Astrocyte of the cerebellum (primary cell): ENCODE results near the gene IQCE.

Source experiments
- DNase-seq: peaks from one replicate; pipeline ENCODE4 v3.0.0-alpha.2; 2011; ENCODE audit warnings: low read depth
- H3K4me3 ChIP-seq: 2 replicates; pipeline ENCODE4 v1.5.1; 2011; ENCODE audit warnings: mild to moderate bottlenecking, low read depth, low read length, moderate library complexity
- in situ Hi-C: cut with HindIII; loops from 2 replicates; pipeline ENCODE4 v1.10.0; 2017; ENCODE audit warnings: low sequenced_read_pairs
- TF ChIP-seq, protein P1 (sequence below): IDR thresholded peaks from 2 replicates; pipeline ENCODE4 v1.5.1; 2012; ENCODE audit warnings: low read length, low read depth, moderate library complexity, mild to moderate bottlenecking; ENCODE audit errors: missing control alignments

IQCE gene

DNA sequence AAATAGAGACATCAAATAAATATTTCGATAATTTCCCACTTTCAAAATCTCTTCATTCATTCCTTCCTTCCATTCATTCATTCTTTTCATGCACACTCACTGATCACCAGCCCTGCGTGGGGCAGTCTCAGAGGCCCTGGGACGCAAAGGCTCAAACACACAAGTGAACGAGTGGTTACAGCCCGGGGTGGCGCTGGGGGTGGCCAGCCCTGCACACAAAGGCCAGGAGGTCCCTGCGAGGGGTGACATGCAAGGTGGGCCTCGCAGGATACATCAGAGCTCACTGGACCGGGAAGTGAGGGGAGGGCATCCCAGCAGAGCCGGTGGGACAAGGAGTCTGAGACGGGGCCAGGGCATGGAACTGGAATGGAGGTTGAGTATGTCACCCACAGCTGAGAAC lies 43.1 kb downstream of the IQCE start:
- TF ChIP-seq, protein P1, sequence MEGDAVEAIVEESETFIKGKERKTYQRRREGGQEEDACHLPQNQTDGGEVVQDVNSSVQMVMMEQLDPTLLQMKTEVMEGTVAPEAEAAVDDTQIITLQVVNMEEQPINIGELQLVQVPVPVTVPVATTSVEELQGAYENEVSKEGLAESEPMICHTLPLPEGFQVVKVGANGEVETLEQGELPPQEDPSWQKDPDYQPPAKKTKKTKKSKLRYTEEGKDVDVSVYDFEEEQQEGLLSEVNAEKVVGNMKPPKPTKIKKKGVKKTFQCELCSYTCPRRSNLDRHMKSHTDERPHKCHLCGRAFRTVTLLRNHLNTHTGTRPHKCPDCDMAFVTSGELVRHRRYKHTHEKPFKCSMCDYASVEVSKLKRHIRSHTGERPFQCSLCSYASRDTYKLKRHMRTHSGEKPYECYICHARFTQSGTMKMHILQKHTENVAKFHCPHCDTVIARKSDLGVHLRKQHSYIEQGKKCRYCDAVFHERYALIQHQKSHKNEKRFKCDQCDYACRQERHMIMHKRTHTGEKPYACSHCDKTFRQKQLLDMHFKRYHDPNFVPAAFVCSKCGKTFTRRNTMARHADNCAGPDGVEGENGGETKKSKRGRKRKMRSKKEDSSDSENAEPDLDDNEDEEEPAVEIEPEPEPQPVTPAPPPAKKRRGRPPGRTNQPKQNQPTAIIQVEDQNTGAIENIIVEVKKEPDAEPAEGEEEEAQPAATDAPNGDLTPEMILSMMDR: no peak
- DNase-seq: no peak
- in situ Hi-C loops: no loop called here
- H3K4me3 ChIP-seq: no peak overlapping the region

DNA sequence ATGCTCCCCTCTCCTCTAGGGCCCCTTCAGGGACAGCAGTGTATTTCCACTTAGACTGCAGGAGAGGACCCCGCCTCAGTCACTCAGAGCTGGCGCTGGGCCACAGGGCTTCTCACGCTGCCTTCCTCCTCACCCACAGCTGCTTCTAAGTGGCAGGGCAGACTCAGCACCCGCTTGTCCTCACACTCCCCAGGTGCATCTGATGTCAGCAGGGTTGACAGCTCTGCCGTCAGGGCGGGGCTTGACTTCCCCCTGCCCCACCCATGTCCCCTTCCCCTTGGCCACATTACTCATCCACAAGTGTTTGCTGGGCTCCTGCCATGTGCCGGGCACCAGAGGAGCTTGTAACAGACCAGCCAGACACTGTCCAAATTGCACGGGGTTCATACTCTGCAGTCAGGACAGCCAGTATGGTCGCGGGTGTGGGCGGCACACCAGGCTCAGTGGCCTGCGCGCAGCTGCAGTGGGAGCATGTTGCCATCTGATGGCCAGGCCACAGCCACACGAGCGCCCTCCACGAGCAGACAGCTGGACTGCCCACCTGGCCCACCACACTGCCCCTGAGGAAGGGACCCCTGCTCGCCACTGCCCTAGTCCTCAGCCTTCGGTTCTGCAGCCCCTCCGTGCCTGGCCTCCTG lies 43.7 kb downstream of the IQCE start:
- TF ChIP-seq, protein P1: no peak
- in situ Hi-C loops: no loop called here
- no peak overlapping the region for H3K4me3 ChIP-seq
- DNase-seq: no peak

DNA sequence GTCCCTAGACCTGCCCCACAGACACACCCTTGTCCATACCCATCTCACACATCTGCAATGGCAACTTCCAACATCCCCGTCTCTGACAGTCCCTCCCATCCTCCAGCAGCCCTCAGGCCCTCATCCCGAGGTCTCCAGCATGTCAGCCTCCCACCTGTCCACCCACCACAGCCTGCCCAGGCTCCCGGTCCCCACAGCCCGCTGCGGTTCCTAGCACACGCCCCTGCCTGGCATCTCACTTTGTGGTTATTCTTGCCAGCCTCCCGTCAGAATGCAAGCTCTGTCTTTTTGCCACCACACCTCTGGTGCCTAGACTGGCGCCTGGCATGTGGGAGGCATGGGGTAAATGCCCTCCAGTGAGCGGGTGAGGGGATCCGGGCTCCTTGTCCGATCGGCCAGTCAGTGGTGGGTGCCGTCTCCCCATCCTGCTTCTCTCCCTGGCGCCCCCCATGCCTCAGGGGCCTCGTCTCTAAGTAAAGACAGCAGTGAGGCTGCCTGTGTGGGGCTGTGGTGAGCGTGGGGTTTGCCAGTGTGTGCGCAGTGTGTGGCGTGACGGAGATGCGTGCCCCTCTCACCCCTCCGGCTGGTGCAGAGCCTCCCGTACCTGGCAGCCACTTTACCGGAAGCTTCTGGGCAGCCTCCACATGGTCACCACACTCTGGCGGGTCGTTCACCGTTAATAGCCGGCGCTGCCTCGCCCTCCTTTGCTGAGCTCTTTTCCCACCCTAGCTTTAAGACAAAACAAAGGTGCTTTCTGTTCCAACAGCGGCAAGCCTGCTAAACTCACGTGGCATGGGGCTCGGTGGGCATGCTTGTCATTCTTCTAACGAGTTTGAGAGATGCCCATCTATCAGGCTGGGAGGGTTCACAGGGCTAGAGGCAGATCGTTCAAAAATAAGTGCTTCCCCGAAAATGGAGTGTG lies 44.5 kb downstream of the IQCE start:
- DNase-seq: no peak
- TF ChIP-seq, protein P1: no peak
- in situ Hi-C loops: no loop called here
- no peak overlapping the region for H3K4me3 ChIP-seq

DNA sequence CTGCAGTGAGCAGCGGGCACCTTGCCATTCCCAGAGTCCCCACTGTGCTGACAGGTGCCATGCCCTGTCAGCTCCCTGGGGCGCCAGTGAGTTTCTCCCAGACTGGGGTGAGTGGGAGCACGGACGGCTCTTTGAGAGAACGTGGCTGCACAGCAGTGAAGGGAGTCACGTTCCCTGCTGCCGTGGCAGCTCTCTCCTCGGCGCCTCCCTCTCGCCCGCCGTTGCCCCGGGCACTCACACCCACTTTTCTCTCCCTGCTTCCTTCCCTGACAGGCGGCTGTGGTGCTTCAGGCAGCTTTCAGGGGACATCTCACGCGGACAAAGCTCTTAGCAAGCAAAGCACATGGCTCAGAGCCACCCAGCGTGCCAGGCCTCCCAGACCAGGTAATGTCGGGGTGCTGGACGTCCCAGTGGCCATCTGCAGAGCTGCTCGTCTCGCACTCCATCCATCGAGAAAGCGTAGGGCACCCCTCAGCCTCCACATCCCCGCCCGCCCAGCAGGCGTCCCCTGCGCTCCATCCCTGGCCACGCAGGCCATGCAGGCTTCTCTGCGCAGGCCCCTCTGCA lies 45.9 kb downstream of the IQCE start:
- in situ Hi-C loops: no loop called here
- TF ChIP-seq, protein P1: no peak
- no peak for DNase-seq
- H3K4me3 ChIP-seq: no peak overlapping the region

DNA sequence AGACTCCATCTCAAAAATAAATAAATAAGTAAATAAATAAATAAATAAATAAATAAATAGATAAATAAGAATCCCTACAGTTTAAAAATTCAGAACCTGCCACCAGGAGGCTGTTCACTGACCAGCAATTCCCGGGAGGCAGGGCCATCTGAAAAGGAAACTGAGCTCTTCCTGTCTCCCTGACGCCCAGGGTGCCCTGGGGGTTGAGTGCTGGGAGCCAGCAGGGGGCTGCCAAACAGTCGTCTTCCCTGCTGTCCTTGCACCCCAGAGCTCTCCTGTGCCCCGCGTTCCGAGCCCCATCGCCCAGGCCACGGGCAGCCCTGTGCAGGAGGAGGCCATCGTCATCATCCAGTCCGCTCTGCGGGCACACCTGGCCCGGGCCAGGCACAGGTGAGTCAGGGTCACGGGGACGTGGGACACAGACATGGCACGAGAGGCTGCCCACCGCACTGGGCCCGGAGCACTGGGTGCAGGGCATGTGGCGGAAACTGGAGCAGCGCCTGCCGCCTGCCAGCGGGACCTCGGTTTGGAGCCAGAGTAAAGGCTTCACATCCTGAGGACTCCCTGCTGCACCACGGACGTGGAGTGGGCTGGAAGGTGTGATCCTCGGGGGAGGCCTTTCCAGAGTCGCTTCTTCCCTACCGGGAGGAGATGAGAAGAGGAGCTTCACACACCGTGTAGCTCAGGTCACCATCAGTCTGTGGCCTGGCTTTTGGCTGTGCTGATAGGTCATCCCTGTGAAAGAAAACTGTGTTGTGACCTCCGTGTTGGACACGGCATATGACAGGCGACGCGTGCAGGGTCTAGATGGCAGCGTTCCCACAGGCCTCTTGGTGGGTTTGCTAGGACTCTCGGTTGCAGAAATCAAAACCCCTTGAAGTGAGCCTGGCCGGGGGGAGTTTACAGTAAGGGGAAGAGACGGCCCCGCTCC lies 47.1 kb downstream of the IQCE start:
- in situ Hi-C loops: no loop called here
- no peak for DNase-seq
- H3K4me3 ChIP-seq: no peak overlapping the region
- TF ChIP-seq, protein P1: no peak

DNA sequence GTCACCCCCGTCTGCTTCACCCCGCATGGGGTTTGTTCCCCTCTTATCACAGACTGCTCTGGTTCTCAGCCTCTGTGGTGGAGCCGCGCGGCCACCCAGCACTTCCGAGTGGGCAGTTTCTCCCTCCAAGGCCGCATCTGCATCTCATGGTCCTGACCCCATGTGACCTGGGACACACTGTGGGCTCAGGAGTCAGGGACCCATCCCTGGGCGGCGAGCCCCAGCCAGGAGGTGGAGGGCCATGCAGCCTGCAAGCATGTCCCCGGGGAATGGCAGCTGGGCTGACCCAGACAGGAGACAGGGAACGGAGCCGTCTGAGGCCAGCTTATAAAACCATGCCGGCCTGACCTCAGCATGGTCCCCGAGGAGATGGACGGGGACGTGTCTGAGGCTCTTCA lies 47.8 kb downstream of the IQCE start:
- DNase-seq: no peak
- in situ Hi-C loops: no loop called here
- TF ChIP-seq, protein P1: no peak
- no peak overlapping the region for H3K4me3 ChIP-seq
